ENCODE measurements around the gene RLF. TPM values are rescaled to one million over a fixed set of nuclear protein-coding genes. Genes with fewer than 3 reads are reported as not detected.
A peak's percentile ranks its signal among the peaks of the same experiment; 100 is the strongest.

RLF gene
- total and polyA plus RNA-seq, 5 donors from 2014 or later: 7.8 to 36.8 (median 9.1) TPM

GRCh38 chr1:40133839-40134238 lies 27.3 kb upstream of the RLF start:
- Histone ChIP-seq H3K9me3 (ENCODE audit: control insufficient read depth in 2 of 2, low read length in 2 of 2) (no peaks in the 10 kb centered on the region), H3K36me3 (ENCODE audit: control insufficient read depth, insufficient read depth, low read length) (no peaks in the 10 kb centered on the region), H3K4me3 (ENCODE audit: low read depth, low read length) (no peak overlapping the region), H3K27ac (ENCODE audit: insufficient read depth, low read length, poor library complexity, severe bottlenecking) (no peak overlapping the region), H3K27me3 (ENCODE audit: control insufficient read depth, insufficient read depth, low read length) (peaks cover 4% of the 10 kb centered on the region), H3K4me1 (ENCODE audit: control insufficient read depth, insufficient read depth, low read length, poor library complexity, severe bottlenecking) (no peaks in the 10 kb centered on the region)
- ATAC-seq (ENCODE audit: low read depth in 2 of 2) (no peak), DNase-seq (no peak)
- no peaks in the 10 kb centered on the region for H3K9me3 Mint-ChIP-seq
- no peak overlapping the region for H3K4me3 Mint-ChIP-seq
- H3K27ac Mint-ChIP-seq: no peak overlapping the region
- H3K4me1 Mint-ChIP-seq: peaks cover 0 to 2% (median 0%) of the 10 kb centered on the region in 4 donors
- no peaks in the 10 kb centered on the region for H3K36me3 Mint-ChIP-seq
- H3K27me3 Mint-ChIP-seq: peaks cover 31% of the 10 kb centered on the region

DNA sequence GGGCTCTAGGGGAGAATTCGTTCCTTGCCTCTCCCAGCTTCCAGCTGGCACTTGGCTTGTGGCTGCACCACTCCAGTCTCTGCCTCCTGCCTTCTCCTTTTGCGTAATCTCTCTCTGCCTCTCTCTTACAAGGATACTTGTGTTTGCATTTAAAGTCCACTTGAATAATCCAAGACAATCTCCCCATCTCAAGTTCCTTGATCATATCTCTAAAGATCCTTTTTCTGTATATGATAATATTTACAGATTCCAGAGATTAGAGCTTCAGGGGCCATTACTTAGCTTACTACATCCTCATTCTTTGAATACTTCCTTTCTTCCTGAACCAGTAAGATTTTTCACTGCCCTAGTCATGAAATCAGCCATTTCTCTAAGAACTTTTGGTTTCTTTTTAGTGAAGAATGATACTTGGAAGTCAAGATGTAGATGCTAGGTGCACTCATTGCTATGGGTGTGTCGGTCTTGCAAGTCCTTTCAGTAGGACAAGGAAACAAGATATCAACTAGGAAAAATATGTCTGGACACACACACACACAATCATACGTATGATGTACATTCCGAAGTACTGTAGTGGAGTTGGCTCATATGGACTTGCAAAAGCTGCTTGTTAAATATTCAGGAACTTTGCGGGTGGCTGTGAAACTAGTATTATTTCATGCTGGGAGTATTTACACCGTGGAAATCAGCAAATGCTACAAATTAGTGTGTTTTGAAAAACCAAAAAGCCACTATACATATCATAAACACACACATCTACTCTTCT lies 20.8 kb upstream of the RLF start:
- DNase-seq (peak in 1 of 3 donors; percentile 29), ATAC-seq (ENCODE audit: low read depth in 2 of 2) (no peak)
- H3K27me3 ChIP-seq (ENCODE audit: control insufficient read depth, insufficient read depth, low read length): peaks cover 6% of the 10 kb centered on the region
- H3K27me3 Mint-ChIP-seq: peaks cover 46% of the 10 kb centered on the region
- H3K27ac Mint-ChIP-seq: peak overlapping the region in 1 of 3 donors; percentile 2
- peaks cover 0 to 2% (median 0%) of the 10 kb centered on the region in 7 donors for H3K9me3 Mint-ChIP-seq
- no peaks in the 10 kb centered on the region for H3K9me3 ChIP-seq (ENCODE audit: control insufficient read depth in 2 of 2, low read length in 2 of 2)
- H3K4me3 Mint-ChIP-seq: no peak overlapping the region
- no peaks in the 10 kb centered on the region for H3K36me3 Mint-ChIP-seq
- no peak overlapping the region for H3K27ac ChIP-seq (ENCODE audit: insufficient read depth, low read length, poor library complexity, severe bottlenecking)
- H3K4me1 Mint-ChIP-seq: peaks cover 0 to 8% (median 5%) of the 10 kb centered on the region in 4 donors
- no peak overlapping the region for H3K4me3 ChIP-seq (ENCODE audit: low read depth, low read length)
- H3K4me1 ChIP-seq (ENCODE audit: control insufficient read depth, insufficient read depth, low read length, poor library complexity, severe bottlenecking): peaks cover 5% of the 10 kb centered on the region
- H3K36me3 ChIP-seq (ENCODE audit: control insufficient read depth, insufficient read depth, low read length): no peaks in the 10 kb centered on the region

GRCh38 chr1:40141878-40142535 lies 19.2 kb upstream of the RLF start:
- H3K27me3 ChIP-seq (ENCODE audit: control insufficient read depth, insufficient read depth, low read length): peaks cover 4% of the 10 kb centered on the region
- no peaks in the 10 kb centered on the region for H3K36me3 ChIP-seq (ENCODE audit: control insufficient read depth, insufficient read depth, low read length)
- ATAC-seq (ENCODE audit: low read depth in 2 of 2) (no peak), DNase-seq (no peak)
- H3K4me1 ChIP-seq (ENCODE audit: control insufficient read depth, insufficient read depth, low read length, poor library complexity, severe bottlenecking): peaks cover 5% of the 10 kb centered on the region
- Mint-ChIP-seq H3K4me1 (peaks cover 0 to 8% (median 5%) of the 10 kb centered on the region in 4 donors), H3K4me3 (no peak overlapping the region), H3K36me3 (no peaks in the 10 kb centered on the region), H3K27ac (no peak overlapping the region), H3K9me3 (peaks cover 0 to 2% (median 0%) of the 10 kb centered on the region in 7 donors), H3K27me3 (peaks cover 43% of the 10 kb centered on the region)
- H3K9me3 ChIP-seq (ENCODE audit: control insufficient read depth in 2 of 2, low read length in 2 of 2): no peaks in the 10 kb centered on the region
- no peak overlapping the region for H3K4me3 ChIP-seq (ENCODE audit: low read depth, low read length)
- H3K27ac ChIP-seq (ENCODE audit: insufficient read depth, low read length, poor library complexity, severe bottlenecking): no peak overlapping the region

DNA sequence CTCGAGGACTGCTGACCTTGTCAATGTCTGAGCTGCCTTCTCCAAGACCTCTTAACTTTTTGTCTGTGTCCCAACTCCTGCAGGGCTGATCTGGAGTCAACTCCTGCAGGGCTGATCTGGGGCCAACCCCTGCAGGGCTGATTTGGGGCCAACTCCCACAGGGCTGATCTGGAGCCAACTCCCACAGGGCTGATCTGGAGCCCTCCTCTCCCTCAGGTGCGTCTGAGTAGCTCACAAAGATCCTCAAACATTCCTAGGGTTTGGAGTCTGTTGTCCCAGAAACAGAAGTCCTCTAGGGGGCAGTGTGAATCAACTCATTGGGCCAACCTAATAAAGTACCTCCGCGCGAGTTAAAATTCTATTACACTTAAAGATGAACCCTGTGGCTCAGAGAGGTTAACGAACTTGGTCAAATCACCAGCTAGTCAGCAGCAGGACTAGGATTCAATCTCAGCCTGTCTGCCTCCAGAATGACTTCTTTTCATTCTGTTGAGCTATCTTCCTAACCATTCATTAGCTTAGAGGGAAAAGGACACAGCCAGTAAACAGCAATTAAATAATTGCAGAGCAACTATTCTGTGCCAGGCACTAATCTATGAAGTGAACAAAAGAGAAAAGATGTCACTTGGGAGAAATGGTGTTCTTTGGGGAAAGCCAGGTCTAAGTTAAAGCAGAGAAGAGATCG lies 17.2 kb upstream of the RLF start:
- ATAC-seq (ENCODE audit: low read depth in 2 of 2) (peak; percentile 52 to 66), DNase-seq (peak; percentile 55 to 74 (median 63))
- Mint-ChIP-seq H3K36me3 (no peaks in the 10 kb centered on the region), H3K4me1 (peaks cover 0 to 8% (median 5%) of the 10 kb centered on the region in 4 donors), H3K27ac (no peak overlapping the region), H3K27me3 (peaks cover 47% of the 10 kb centered on the region), H3K9me3 (peaks cover 0 to 2% (median 0%) of the 10 kb centered on the region in 7 donors), H3K4me3 (no peak overlapping the region)
- Histone ChIP-seq H3K27me3 (ENCODE audit: control insufficient read depth, insufficient read depth, low read length) (peaks cover 11% of the 10 kb centered on the region), H3K36me3 (ENCODE audit: control insufficient read depth, insufficient read depth, low read length) (no peaks in the 10 kb centered on the region), H3K4me3 (ENCODE audit: low read depth, low read length) (no peak overlapping the region), H3K27ac (ENCODE audit: insufficient read depth, low read length, poor library complexity, severe bottlenecking) (no peak overlapping the region), H3K9me3 (ENCODE audit: control insufficient read depth in 2 of 2, low read length in 2 of 2) (no peaks in the 10 kb centered on the region), H3K4me1 (ENCODE audit: control insufficient read depth, insufficient read depth, low read length, poor library complexity, severe bottlenecking) (peaks cover 5% of the 10 kb centered on the region)

DNA sequence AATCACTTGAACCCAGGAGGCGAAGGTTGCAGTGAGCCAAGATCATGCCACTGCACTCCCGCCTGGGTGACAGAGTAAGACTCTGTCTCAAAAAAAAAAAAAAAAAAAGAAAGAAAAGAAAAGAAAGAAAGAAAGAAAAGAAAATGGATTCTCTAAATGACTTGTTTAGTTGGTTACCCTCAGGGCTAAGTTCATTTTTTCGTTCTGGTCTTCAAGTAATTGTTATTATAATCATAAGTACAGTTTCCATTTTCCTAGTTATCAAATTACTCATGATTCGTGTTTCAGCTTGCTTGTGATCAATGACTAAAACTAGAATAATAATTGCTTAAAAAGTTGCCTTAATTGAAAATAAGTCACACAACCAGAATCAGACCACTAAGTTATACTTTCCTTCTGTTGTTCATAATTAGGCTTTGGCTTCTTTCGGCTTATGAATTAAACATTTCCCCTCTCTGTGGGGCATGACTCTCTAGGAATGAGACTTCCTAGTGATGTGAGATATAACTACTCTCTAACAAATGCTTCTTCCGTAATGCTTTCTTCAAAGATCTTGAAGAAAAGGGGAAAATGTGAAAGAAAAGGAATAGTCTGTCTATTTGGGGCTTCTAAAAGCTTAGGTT lies 9.6 kb upstream of the RLF start:
- no peaks in the 10 kb centered on the region for H3K9me3 Mint-ChIP-seq
- H3K27me3 Mint-ChIP-seq: peaks cover 33% of the 10 kb centered on the region
- ATAC-seq (ENCODE audit: low read depth in 2 of 2): no peak
- no peak for DNase-seq
- no peak overlapping the region for H3K4me3 Mint-ChIP-seq
- H3K27ac Mint-ChIP-seq: no peak overlapping the region
- peaks cover 15% of the 10 kb centered on the region for H3K27me3 ChIP-seq (ENCODE audit: control insufficient read depth, insufficient read depth, low read length)
- no peak overlapping the region for H3K27ac ChIP-seq (ENCODE audit: insufficient read depth, low read length, poor library complexity, severe bottlenecking)
- H3K4me1 ChIP-seq (ENCODE audit: control insufficient read depth, insufficient read depth, low read length, poor library complexity, severe bottlenecking): no peaks in the 10 kb centered on the region
- no peaks in the 10 kb centered on the region for H3K36me3 Mint-ChIP-seq
- no peak overlapping the region for H3K4me3 ChIP-seq (ENCODE audit: low read depth, low read length)
- no peaks in the 10 kb centered on the region for H3K36me3 ChIP-seq (ENCODE audit: control insufficient read depth, insufficient read depth, low read length)
- H3K9me3 ChIP-seq (ENCODE audit: control insufficient read depth in 2 of 2, low read length in 2 of 2): no peaks in the 10 kb centered on the region
- peaks cover 0 to 13% (median 5%) of the 10 kb centered on the region in 4 donors for H3K4me1 Mint-ChIP-seq

DNA sequence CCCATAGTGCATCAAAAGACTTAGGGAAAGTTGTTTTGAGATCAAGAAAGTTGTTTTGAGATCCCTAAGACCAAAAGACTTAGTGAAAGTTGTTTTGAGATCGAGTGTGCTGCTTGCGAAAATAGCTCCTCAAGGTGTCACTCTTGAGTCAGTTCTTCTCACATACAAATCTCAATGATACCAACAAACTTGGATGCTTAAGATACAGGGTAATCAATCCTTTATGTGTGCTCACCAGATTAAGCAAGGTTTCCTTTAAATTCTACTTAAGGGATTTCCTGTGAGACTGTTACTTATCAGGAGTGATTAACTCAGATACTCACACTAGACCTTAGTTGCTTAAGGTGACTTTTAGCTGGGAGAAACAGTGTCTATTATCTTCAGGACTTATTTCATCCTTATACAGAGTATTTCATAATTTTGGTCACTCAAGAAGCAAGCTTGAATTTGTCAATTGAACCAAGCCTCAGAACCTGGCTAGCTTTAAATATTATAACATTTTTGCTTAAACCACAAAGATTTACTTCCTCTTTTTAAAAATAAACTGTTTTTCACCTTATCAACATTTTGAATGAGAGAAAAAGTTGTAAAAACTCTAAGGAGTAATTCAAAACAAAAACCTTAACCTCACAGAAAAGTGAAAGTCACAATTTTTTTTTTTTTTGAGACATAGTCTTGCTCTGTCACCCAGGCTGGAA lies 8.0 kb upstream of the RLF start:
- Mint-ChIP-seq H3K4me1 (peaks cover 0 to 13% (median 5%) of the 10 kb centered on the region in 4 donors), H3K36me3 (no peaks in the 10 kb centered on the region), H3K27me3 (peaks cover 19% of the 10 kb centered on the region), H3K9me3 (no peaks in the 10 kb centered on the region), H3K4me3 (peak overlapping the region in 1 of 4 donors; percentile 38), H3K27ac (peak overlapping the region in 1 of 3 donors; percentile 1)
- H3K4me1 ChIP-seq (ENCODE audit: control insufficient read depth, insufficient read depth, low read length, poor library complexity, severe bottlenecking): no peaks in the 10 kb centered on the region
- H3K27ac ChIP-seq (ENCODE audit: insufficient read depth, low read length, poor library complexity, severe bottlenecking): no peak overlapping the region
- peak overlapping the region; percentile 21 for H3K4me3 ChIP-seq (ENCODE audit: low read depth, low read length)
- ATAC-seq (ENCODE audit: low read depth in 2 of 2) (peak in 1 of 2 donors; percentile 70), DNase-seq (peak; percentile 19 to 87 (median 69))
- H3K36me3 ChIP-seq (ENCODE audit: control insufficient read depth, insufficient read depth, low read length): no peaks in the 10 kb centered on the region
- no peaks in the 10 kb centered on the region for H3K9me3 ChIP-seq (ENCODE audit: control insufficient read depth in 2 of 2, low read length in 2 of 2)
- H3K27me3 ChIP-seq (ENCODE audit: control insufficient read depth, insufficient read depth, low read length): peaks cover 6% of the 10 kb centered on the region

DNA sequence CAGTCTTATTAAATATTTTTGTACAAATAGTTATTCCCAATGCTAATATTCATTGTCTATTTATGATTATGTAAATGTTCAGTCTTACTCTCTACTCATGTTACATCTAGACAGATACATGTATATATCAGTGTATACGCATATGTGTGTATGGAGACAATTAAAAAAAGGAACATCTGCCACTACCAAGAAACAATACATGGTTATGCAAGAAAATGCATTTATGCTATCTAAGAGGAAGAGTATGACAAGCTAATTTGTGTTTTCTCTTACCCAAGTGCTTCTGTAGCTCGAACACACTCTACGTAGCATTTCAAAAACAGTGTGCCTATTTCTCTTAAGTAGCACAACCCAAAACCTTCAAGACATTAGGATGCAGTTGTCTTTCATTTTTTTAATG lies 6.1 kb upstream of the RLF start:
- no peaks in the 10 kb centered on the region for H3K36me3 ChIP-seq (ENCODE audit: control insufficient read depth, insufficient read depth, low read length)
- H3K27me3 Mint-ChIP-seq: peaks cover 11% of the 10 kb centered on the region
- no peak overlapping the region for H3K4me3 ChIP-seq (ENCODE audit: low read depth, low read length)
- no peak overlapping the region for H3K4me3 Mint-ChIP-seq
- no peak overlapping the region for H3K27ac Mint-ChIP-seq
- DNase-seq (no peak), ATAC-seq (ENCODE audit: low read depth in 2 of 2) (no peak)
- no peaks in the 10 kb centered on the region for H3K36me3 Mint-ChIP-seq
- H3K27me3 ChIP-seq (ENCODE audit: control insufficient read depth, insufficient read depth, low read length): peaks cover 6% of the 10 kb centered on the region
- H3K27ac ChIP-seq (ENCODE audit: insufficient read depth, low read length, poor library complexity, severe bottlenecking): no peak overlapping the region
- H3K4me1 Mint-ChIP-seq: peaks cover 0 to 13% (median 5%) of the 10 kb centered on the region in 4 donors
- no peaks in the 10 kb centered on the region for H3K9me3 ChIP-seq (ENCODE audit: control insufficient read depth in 2 of 2, low read length in 2 of 2)
- H3K9me3 Mint-ChIP-seq: no peaks in the 10 kb centered on the region
- no peaks in the 10 kb centered on the region for H3K4me1 ChIP-seq (ENCODE audit: control insufficient read depth, insufficient read depth, low read length, poor library complexity, severe bottlenecking)

All from CD4-positive, CD25-positive, alpha-beta regulatory T cell (primary cell).